ENCODE results near the gene C1QL1. TPM values are rescaled to one million over a fixed set of nuclear protein-coding genes. Genes with fewer than 3 reads are reported as not detected.

C1QL1 gene
- total and polyA plus RNA-seq, 2 donors (not counting 3 experiments of a cell fraction or from before 2014, with no cell fraction given) = 0.35 to 0.72 TPM

- Histone ChIP-seq H3K27ac (ENCODE audit: insufficient read depth, low read depth, low read length) (no peak overlapping the region), H3K27me3 (ENCODE audit: control insufficient read depth in 2 of 2, insufficient read depth in 2 of 2, low read length in 2 of 2) (no peaks in the 10 kb centered on the region), H3K9me1 (replicated peaks; ENCODE audit: control insufficient read depth, extremely low read depth, insufficient read depth, low read length) (no peaks in the 10 kb centered on the region), H3K36me3 (ENCODE audit: control insufficient read depth in 2 of 2, extremely low read depth in 1 of 2, insufficient read depth in 2 of 2, low read length in 2 of 2) (peaks cover 8 to 11% of the 10 kb centered on the region in 2 experiments), H3K4me3 (replicated peaks in 1 of 3; ENCODE audit: insufficient read depth in 1 of 3, low read depth in 1 of 3, low read length in 3 of 3) (no peak overlapping the region), H3K79me2 (ENCODE audit: control insufficient read depth, insufficient read depth, low read length) (peaks cover 23% of the 10 kb centered on the region), H3K9ac (replicated peaks; ENCODE audit: extremely low read depth, insufficient read depth, low read length) (no peak overlapping the region), H2AFZ (ENCODE audit: low read depth, low read length) (no peak overlapping the region), H3K4me1 (ENCODE audit: control insufficient read depth, extremely low read depth, insufficient read depth, low read length) (no peaks in the 10 kb centered on the region), H3K9me3 (replicated peaks; ENCODE audit: control insufficient read depth, insufficient read depth, low read length) (no peaks in the 10 kb centered on the region), H4K20me1 (replicated peaks; ENCODE audit: control insufficient read depth, extremely low read depth, insufficient read depth, low read length) (no peaks in the 10 kb centered on the region), H3K4me2 (ENCODE audit: insufficient read depth, low read length) (no peak overlapping the region)
- ChIA-PET CTCF (interaction anchor here (0.6 to 1.2 kb wide), 2 partner anchors 14 kb away, joined by 3 to 6 read pairs; no protein-coding TSS in a partner anchor), POLR2A (no interaction called here)
- DNase-seq (ENCODE audit: low read depth, low spot score) (no peak), FAIRE-seq (no peak)
- intact Hi-C loops (cut with micrococcal nuclease) = no loop called here
- TSS peak; percentile 6 for BruUV-seq (replicated peaks)
- dilution Hi-C loops (cut with MboI; ENCODE audit: extremely low pct_ligation_motif_present, low sequenced_read_pairs) = no loop called here
- TF ChIP-seq POLR2AphosphoS5 (IDR thresholded peaks at IDR 0.05; ENCODE audit: insufficient read depth, low read depth, low read length) = no peak
- no peak for TF ChIP-seq FOS (IDR thresholded peaks at IDR 0.05; ENCODE audit: borderline replicate concordance, insufficient read depth, low read length)
- no peak for TF ChIP-seq CTCF (IDR thresholded peaks at IDR 0.05; ENCODE audit: extremely low read depth in 1 of 2, insufficient read depth in 1 of 2, low read depth in 1 of 2, low read length in 2 of 2)
Measured at GRCh38 chr17:44933824-44934744, 34.0 kb downstream of the C1QL1 start.

- Histone ChIP-seq H3K4me1 (ENCODE audit: control insufficient read depth, extremely low read depth, insufficient read depth, low read length) (no peaks in the 10 kb centered on the region), H3K9ac (replicated peaks; ENCODE audit: extremely low read depth, insufficient read depth, low read length) (no peak overlapping the region), H4K20me1 (replicated peaks; ENCODE audit: control insufficient read depth, extremely low read depth, insufficient read depth, low read length) (no peaks in the 10 kb centered on the region), H3K36me3 (ENCODE audit: control insufficient read depth in 2 of 2, extremely low read depth in 1 of 2, insufficient read depth in 2 of 2, low read length in 2 of 2) (peaks cover 14 to 15% of the 10 kb centered on the region in 2 experiments), H3K4me2 (ENCODE audit: insufficient read depth, low read length) (no peak overlapping the region), H3K27ac (ENCODE audit: insufficient read depth, low read depth, low read length) (no peak overlapping the region), H3K27me3 (ENCODE audit: control insufficient read depth in 2 of 2, insufficient read depth in 2 of 2, low read length in 2 of 2) (no peaks in the 10 kb centered on the region), H3K79me2 (ENCODE audit: control insufficient read depth, insufficient read depth, low read length) (peaks cover 12% of the 10 kb centered on the region), H3K9me3 (replicated peaks; ENCODE audit: control insufficient read depth, insufficient read depth, low read length) (no peaks in the 10 kb centered on the region), H2AFZ (ENCODE audit: low read depth, low read length) (no peak overlapping the region), H3K4me3 (replicated peaks in 1 of 3; ENCODE audit: insufficient read depth in 1 of 3, low read depth in 1 of 3, low read length in 3 of 3) (no peak overlapping the region), H3K9me1 (replicated peaks; ENCODE audit: control insufficient read depth, extremely low read depth, insufficient read depth, low read length) (no peaks in the 10 kb centered on the region)
- BruUV-seq (replicated peaks) = no TSS peak
- ChIA-PET CTCF (interaction anchor here (0.6 to 1.3 kb wide), 3 partner anchors 12 to 89 kb away, joined by 3 to 8 read pairs (median 3); partner anchors contain the start of gene C1QL1), POLR2A (no interaction called here)
- dilution Hi-C loops (cut with MboI; ENCODE audit: extremely low pct_ligation_motif_present, low sequenced_read_pairs) = no loop called here
- intact Hi-C loops (cut with micrococcal nuclease) = no loop called here
- DNase-seq (ENCODE audit: low read depth, low spot score) (no peak), FAIRE-seq (no peak)
- TF ChIP-seq POLR2AphosphoS5 (IDR thresholded peaks at IDR 0.05; ENCODE audit: insufficient read depth, low read depth, low read length) (no peak), EZH2 (IDR thresholded peaks at IDR 0.05; ENCODE audit: borderline replicate concordance, low read depth, low read length, severe bottlenecking) (no peak), FOS (IDR thresholded peaks at IDR 0.05; ENCODE audit: borderline replicate concordance, insufficient read depth, low read length) (no peak), POLR2A (IDR thresholded peaks at IDR 0.05; ENCODE audit: low read depth, low read length) (no peak), MAX (IDR thresholded peaks at IDR 0.05; ENCODE audit: insufficient read depth, insufficient read length) (no peak), JUN (IDR thresholded peaks at IDR 0.05; ENCODE audit: borderline replicate concordance, insufficient read depth, insufficient read length, low read depth) (no peak), GATA2 (IDR thresholded peaks at IDR 0.05; ENCODE audit: insufficient read depth, insufficient read length, low read depth, low read length) (no peak), CTCF (IDR thresholded peaks at IDR 0.05; ENCODE audit: extremely low read depth in 1 of 2, insufficient read depth in 1 of 2, low read depth in 1 of 2, low read length in 2 of 2) (no peak), MYC (IDR thresholded peaks at IDR 0.05; ENCODE audit: low read depth, low read length) (no peak)
Measured at GRCh38 chr17:44932787-44933097, 35.4 kb downstream of the C1QL1 start.
